ENCODE results near the gene EMC6. TPM values are rescaled to one million over a fixed set of nuclear protein-coding genes. Genes with fewer than 3 reads are reported as not detected.

EMC6 gene
- total and polyA plus RNA-seq, 2 of the 4 experiments (the other 2 are of a cell fraction) = 10.9 to 80.5 TPM

DNA sequence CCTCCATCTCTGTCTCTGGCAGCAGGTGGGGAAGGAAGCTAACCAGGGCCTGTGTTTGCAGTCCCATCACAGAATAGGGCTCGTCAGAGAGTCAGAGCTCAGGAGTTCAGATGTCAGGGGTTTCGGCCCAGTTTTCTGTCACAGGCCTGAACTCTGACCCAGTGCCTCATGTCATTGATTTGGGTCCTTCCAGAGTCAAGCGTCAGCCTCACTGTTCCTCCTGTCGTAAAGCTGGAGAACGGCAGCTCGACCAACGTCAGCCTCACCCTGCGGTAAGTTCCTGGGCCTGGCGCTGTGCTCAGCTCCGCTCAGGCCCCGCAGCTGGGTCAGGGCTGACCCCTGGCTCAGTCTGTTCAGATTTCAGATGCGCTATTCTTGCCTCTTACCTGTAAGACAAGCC lies 21.4 kb upstream of the EMC6 start:
- Histone ChIP-seq H3K9me3 (ENCODE audit: control insufficient read depth, insufficient read depth, low read length) (no peaks in the 10 kb centered on the region), H3K18ac (ENCODE audit: low read depth, low read length) (no peak overlapping the region), H3K4me3 (ENCODE audit: insufficient read depth, low read depth, low read length) (no peak overlapping the region), H4K5ac (ENCODE audit: low read depth, low read length) (no peak overlapping the region), H3K9me1 (ENCODE audit: insufficient read depth, low read length) (no peaks in the 10 kb centered on the region; the same call in 1 of the 2 replicates), H3K4me1 (ENCODE audit: control insufficient read depth, insufficient read depth, low read length) (no peaks in the 10 kb centered on the region), H2BK5ac (ENCODE audit: low read depth, low read length, poor library complexity, severe bottlenecking) (no peak overlapping the region), H2BK120ac (ENCODE audit: low read depth, low read length) (no peak overlapping the region), H3K36me3 (ENCODE audit: control insufficient read depth, insufficient read depth, low read length) (peaks cover 19% of the 10 kb centered on the region), H3K4ac (ENCODE audit: low read depth, low read length) (no peak overlapping the region), H3K56ac (ENCODE audit: extremely low read depth, insufficient read depth, low read length) (no peak overlapping the region), H2AFZ (replicated peaks; ENCODE audit: low read length, poor library complexity) (no peak overlapping the region), H2BK15ac (ENCODE audit: low read depth, low read length) (no peak overlapping the region), H2AK5ac (ENCODE audit: low read depth, low read length) (no peak overlapping the region), H3K4me2 (ENCODE audit: low read depth, low read length) (no peak overlapping the region), H3K14ac (replicated peaks; ENCODE audit: low read depth, low read length) (no peak overlapping the region), H3K27me3 (ENCODE audit: control insufficient read depth, insufficient read depth, low read length) (no peaks in the 10 kb centered on the region), H3K79me1 (ENCODE audit: low read depth in 1 of 2, low read length in 2 of 2) (no peaks in the 10 kb centered on the region), H3K27ac (ENCODE audit: insufficient read depth, low read length) (no peak overlapping the region), H2AK9ac (replicated peaks; ENCODE audit: low read depth, low read length, poor library complexity) (no peak overlapping the region), H3K23ac (ENCODE audit: low read depth, low read length) (no peak overlapping the region), H2BK20ac (ENCODE audit: low read depth, low read length) (no peak overlapping the region), H4K8ac (ENCODE audit: low read depth in 2 of 2, low read length in 2 of 2) (no peak overlapping the region), H3K9ac (ENCODE audit: low read depth, low read length) (no peak overlapping the region), H4K91ac (ENCODE audit: insufficient read depth, low read depth, low read length) (no peak overlapping the region), H4K20me1 (ENCODE audit: insufficient read depth, low read length) (no peaks in the 10 kb centered on the region)
- BruUV-seq (replicated peaks) = no TSS peak
- 81% methylated on average over 9 of the region's 12 CpGs; no CpG with 5 or more reads in 1 of the 2 experiments for WGBS, 2 experiments (ENCODE audit: extremely low coverage in 2 of 2, insufficient read length in 1 of 2)
- no peak for ATAC-seq (ENCODE audit: low read depth)
- DNase-seq = no peak
- dilution Hi-C loops (cut with HindIII; ENCODE audit: low sequenced_read_pairs, unreplicated experiment) = no loop called here
- in situ Hi-C loops (cut with MboI; ENCODE audit: low sequenced_read_pairs) = loop anchor here (10.0 kb wide), 2 partner anchors 602 to 812 kb away; no protein-coding TSS in a partner anchor
- ChIA-PET POLR2A (ENCODE audit: unreplicated experiment) (no interaction called here), CTCF (interaction anchor here (1.5 to 1.6 kb wide), 2 partner anchors 10 to 112 kb away, joined by 5 to 10 read pairs; partner anchors contain the start of genes CTNS and SHPK)
- intact Hi-C loops (cut with micrococcal nuclease) = loop anchor here (5.0 kb wide), 1 partner anchor 600 kb away; no protein-coding TSS in a partner anchor
- TF ChIP-seq BHLHE40 (IDR thresholded peaks at IDR 0.05; ENCODE audit: low read depth, low read length) = no peak
- TF ChIP-seq CEBPB (IDR thresholded peaks at IDR 0.05; ENCODE audit: low read depth, low read length) = no peak
- TF ChIP-seq FOS (IDR thresholded peaks at IDR 0.05; ENCODE audit: low read depth, low read length) = no peak
- TF ChIP-seq NFE2L2 (IDR thresholded peaks at IDR 0.05; ENCODE audit: low read depth, low read length) = no peak
- no peak for TF ChIP-seq MAZ (IDR thresholded peaks at IDR 0.05; ENCODE audit: borderline replicate concordance, low read depth, low read length)
- TF ChIP-seq RCOR1 (IDR thresholded peaks at IDR 0.05; ENCODE audit: insufficient replicate concordance, low read length) = no peak
- no peak for TF ChIP-seq USF2 (IDR thresholded peaks at IDR 0.05; ENCODE audit: low read depth, low read length)
- TF ChIP-seq, protein P1, sequence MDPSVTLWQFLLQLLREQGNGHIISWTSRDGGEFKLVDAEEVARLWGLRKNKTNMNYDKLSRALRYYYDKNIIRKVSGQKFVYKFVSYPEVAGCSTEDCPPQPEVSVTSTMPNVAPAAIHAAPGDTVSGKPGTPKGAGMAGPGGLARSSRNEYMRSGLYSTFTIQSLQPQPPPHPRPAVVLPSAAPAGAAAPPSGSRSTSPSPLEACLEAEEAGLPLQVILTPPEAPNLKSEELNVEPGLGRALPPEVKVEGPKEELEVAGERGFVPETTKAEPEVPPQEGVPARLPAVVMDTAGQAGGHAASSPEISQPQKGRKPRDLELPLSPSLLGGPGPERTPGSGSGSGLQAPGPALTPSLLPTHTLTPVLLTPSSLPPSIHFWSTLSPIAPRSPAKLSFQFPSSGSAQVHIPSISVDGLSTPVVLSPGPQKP (IDR thresholded peaks at IDR 0.05; ENCODE audit: borderline replicate concordance, low read depth, low read length) = no peak
